HG03196 (cell line): ENCODE measurements around the gene DRGX.

Source experiments
- ATAC-seq: cut with Tn5 transposase; IDR thresholded peaks from one replicate; pipeline ENCODE4 v1.9.1; 2021; ENCODE audit not compliant: unreplicated experiment

The DRGX gene

DNA sequence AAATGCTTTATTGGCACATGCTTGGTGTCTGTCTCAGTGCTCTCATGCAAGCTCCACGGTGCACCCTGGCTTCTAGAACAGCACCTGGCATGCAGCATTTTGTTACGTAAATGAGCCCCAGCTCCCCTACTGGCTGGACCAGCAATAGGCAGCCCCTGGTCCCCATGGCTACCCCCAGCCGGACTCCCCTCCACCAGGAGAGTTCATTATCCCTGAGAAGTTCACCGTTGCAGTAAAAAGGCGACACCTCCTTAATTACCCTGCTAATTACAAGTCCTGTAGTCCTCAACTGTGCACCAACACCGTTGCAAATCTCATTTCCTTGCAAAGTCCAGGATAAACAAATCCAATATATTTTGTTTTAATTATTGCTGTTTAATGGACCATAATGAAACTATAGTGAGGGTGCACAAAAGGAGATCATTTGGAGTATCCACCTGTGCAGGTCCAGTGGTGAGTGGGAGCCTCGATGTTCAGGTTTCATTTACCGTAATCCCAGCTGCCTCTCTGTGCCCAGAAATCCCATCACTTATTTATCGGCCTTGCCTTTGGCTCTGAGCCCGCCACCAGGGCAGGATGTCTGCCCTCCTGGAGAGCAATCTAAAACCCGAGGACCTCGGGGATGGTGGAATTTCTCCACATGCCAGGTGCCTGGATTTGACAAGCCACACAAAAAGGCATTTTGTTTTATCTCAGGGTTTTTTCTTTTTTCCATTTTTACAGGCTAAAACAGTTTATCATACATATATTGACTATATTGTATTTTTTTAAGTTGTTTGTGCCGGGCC, 12.8 kb upstream of the DRGX start:
- ATAC-seq: no peak

DNA sequence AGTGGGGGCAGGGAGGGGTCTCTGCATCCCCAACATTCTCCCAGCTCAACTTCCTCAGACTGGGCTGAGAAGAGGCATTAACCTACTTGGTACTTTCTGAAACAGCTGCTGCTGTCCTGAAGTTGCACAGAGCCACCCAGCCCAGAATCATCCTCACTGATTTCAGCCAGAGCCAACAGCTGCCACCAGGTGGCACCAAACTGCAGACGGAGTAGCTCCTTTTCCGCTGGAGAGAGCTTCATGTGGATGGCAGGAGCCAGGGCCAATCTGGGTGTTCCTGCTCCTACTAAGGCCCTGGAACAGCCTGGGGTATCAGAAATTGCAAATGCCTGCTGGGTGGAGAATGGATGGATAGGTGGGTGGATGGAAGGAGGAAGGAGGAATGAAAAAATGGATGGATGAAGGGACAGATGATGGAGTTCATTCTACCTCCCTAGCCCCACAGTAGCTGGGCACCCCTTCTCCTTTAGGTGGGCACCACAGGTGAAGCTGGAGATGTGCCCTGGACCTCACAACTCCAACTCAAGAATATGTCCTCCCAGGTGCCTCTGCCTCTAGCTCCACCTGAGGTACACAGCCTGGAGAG, 11.8 kb upstream of the DRGX start:
- ATAC-seq: peak; percentile 64

DNA sequence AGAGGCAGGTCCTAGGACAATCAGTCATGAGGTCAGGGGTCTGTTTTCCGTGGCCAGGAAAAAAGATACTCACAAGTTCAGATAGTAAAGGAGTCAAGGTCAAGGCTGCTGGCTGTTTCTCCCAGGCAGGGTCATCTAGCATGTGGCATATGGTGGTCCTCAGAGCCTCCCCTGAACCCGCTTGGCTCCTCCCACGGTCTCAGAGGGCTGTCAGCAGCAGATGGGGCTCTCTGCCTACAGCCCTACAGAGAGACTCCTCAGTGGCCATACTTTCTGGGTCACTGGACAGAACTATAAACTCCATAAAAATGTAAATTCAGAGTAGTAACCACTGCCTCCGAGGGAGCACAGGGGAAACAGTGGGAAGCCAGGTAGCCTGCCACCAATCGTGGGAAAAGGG, 11.3 kb upstream of the DRGX start:
- no peak for ATAC-seq

DNA sequence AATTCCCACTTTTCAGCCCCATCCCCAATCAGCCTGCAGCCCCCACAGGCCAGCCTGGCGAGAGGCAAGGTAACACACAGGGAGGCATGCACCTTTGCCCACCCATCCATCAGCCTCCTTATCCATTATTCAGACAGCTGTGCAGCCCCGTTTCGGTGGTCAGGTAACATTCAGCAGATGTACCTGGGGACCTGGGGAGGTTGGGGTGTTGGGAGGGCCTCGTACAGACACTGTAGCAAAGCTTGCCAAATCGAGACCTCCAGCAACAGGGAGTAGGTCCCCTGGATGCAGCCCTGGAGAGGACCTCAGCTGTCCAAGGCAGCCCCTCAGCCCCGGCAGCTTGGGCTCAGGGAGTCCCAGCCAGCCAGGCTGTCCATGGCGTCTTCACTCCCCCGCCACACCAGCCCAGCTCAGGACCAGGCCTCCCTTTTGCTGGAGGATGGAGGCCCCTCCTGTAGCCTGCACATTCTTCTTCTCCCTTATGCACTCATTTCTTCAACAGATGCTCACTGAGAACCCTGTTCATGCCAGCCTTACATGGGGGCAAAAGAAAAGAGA, 8.5 kb upstream of the DRGX start:
- no peak for ATAC-seq

DNA sequence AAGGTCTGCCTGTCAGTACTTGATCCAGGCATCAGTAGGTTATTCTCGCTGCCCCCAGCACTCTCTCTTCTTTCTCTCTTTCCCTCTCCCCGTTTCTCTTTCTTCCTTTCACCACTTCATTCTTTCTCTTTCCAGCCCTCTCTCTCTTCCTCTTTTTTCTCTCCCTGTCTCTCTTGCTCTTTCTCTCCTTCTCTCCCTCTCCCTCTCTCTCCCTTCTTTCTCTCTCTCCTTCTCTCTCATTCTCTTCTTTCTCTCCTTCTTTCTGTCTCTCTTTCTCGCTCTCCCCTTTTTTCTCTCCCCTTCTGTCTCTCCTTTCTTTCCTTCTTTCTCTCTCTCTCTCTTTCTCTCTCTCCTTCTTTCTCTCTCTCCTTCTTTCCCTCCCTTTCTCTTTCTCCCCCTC, 7.5 kb upstream of the DRGX start:
- ATAC-seq: no peak

DNA sequence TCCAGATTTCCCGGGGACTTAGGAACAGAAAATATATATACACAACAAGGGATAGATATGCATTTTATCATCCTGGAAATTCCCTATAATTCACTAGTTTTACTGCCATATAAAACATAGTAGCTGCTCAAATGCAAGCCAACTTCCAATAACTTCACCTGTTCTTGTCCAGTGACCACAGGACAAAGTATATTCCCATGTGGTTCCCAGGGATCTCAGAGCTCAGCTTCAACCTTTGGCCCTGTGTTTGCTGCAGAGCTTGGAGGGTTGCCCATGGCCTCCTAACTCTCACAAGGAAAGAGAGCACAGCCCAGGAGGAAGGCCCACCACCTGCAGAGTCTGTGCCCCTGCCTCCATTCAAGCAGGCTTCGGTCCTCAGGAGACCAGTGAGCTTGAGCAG, 4.5 kb upstream of the DRGX start:
- no peak for ATAC-seq

DNA sequence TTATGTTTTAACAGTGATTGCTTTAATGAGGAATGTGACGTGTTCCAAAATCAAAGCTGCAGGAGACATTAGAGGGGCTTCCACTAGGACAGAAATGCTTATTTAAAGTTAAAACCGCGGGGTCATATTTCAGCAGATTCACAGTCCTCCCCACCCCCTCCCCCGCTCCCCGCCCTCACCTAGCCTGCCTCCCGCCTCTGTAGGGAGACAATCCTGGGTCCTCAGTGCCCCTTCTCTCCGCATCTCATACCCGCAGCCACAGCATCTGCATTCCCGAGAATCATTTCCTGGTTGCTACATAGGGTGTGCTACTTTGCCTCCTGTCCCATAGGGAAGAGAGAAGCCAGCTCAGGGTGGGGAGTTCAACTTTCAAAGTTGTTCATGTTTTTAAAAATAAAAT, 3.1 kb upstream of the DRGX start:
- ATAC-seq: no peak

DNA sequence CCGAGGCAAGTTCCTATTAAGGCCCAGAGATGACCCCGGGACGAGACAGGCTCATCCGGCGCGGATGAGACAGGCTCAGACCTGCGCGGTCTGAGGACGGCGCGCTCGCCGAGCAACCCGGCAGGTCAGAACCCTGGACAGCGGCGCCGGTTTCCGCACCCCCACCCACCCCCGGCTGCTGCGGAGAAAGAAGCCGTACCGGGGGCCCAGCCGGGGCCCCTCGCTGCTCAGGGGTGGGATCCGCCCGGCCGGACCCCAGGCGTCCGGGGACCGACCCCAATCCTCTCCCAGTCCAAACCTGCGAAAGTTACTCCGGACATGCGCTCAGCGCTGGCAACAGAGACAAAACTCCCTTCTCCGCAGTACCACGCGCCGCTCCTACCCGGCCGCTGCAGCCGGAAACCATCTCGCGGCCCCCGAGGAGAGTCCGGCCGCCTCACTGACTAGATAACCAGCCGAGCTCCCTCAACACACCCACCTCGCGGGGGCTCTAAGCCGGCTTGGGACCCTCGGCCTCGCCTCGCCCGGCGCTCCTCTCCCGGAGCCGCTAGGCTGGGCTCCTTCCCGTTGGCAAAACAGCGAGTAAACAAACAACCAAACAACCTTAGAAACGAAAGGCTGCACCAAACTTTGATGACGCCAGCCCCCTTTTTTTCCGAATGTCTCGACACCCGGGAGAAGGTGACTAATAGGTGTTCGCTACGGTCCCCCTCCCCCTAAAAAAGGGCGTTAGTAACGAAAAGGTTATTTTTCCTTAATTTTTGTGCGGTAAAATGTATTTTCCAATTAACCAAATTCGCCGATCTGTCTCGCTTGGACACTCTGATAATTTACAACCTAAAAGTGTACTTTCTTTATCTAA, 2.3 kb upstream of the DRGX start:
- no peak for ATAC-seq

DNA sequence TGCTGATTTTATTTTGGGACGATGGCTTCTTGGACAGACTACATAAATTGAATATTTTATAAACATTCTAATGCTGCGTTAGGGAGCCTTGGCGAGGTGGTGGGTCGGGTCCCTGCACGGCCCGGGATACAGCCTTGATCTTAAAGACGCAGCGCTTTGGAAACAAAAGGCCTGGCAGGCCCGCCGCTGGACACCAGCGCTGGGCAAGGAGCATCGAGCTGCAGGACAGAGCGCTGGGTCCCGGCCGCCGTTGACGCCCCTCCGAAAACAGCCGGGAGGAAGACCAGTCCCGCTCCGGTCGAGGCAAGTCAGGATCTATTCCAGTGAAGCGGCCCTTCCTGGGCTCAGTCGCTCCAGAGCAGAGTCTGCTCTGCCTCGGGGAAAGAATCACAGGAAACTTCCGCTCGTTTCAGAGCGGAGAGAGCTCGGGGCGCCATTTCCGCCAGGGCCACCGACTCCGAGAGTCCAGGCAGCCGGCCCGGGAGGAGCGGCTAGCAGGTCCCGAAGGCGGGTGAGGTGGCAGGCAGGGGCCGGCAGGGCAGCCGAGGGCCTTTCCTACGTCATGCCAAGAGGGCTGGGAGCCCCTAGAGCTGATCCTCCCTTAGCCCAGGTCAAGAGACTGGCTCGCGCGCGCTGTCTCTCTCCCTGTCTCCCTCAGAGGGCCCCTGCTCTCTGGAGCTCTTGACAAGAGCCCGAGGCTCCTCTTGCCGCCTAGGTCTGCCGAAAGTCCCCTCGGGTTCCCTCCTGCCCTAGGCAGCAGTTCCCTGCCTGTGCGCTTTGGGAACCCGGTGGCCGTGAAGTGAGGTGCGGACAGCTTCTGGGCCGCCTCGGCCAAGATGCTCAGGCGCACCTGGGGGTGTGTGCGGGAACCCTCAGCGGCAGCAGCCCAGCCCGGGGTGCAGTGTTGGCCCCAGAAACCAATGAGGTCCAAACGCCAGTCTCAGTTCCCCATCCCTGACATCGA, 1.4 kb upstream of the DRGX start:
- ATAC-seq: no peak

DNA sequence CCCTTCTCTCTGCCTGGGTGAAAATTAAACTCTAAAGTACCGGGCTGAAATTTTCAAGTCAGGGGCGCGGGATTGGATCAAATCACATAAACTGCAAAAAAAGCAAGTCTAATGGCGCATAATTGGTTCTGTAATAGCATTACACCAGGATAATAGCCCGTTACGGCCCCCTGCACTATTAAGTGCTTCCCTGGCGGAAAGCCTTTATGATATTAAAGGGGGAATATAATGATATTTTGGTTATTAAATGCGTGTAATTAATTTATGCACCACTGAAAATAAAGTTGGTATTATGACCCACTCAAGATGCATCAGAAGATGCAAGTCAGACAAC, 744 bp upstream of the DRGX start:
- ATAC-seq: no peak

DNA sequence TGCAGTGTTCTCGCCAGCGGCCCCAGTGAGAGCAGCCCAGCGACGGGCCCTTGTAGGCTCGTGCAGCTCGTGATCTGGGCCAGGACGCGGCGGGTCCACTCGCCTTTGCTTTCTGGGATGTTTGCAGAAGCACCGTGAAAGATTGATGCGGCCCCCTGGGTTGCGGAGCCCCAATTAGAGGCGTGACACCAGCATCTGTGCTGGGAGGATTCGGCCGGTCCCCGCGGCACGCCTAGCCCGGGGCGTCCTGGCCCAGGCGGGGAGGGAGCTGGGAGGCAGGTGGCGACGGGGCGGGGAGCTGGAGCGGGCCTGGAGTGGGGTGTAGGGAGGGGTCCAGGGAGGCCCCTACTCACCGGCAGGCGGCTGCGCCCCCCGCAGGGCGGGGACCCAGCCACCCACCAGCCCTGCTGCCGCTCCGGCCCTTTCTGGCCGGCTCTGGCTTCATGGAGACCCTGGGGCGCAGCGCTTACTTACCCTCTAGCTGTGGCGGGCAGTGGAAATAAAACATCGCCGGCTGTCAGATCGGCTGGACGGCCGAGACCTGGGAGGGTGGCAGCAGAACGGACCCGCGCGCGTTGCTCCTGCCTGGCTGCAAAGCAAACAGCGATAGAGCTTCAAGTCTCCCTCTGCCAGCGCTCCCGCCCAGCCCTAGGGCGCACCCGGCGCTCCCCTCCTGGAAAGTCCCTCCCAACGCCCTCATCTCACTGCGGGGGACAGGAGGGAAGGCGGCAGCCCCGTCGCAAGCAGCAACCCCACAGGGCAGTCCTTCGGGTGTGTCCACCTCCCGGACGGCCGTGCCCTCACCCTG, 752 bp downstream of the DRGX start:
- ATAC-seq: no peak

DNA sequence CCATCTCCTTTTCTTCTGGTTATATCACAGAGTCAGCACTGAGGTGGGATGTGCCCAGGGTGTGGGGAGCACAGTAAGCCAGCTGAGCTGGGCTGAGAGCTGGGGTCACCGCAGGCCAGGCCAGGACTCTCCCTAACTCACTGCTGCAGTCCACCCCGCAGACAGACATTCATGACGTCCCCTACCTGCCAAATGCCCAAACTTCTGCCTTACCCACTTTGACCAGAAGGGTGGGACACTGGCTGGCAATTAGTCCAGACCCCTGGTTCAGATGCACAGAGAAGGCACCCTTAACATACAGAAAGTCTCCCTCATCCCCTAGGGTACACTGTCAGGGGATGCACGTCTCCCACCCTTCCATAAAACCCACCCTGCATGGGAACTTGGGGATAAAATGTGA, 2.1 kb downstream of the DRGX start:
- ATAC-seq: no peak

DNA sequence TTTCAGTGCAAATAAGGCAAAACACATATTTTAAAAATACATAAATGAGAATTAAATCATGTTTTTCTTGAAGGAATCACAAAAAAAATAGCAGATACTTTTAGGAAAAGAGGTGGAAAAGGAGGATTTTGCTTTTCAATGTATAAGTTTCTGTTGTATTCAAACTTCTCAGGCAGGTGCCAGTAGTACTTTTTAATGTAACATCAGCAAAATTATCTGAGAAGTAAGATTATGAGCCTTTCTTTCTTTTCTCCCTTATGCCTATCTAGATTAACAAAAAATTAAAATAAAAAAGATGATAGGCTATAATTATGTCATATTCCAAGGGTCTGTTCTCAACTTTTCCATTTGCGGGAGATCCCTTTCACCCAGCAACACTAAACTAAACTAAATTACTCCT, 2.6 kb downstream of the DRGX start:
- ATAC-seq: no peak

DNA sequence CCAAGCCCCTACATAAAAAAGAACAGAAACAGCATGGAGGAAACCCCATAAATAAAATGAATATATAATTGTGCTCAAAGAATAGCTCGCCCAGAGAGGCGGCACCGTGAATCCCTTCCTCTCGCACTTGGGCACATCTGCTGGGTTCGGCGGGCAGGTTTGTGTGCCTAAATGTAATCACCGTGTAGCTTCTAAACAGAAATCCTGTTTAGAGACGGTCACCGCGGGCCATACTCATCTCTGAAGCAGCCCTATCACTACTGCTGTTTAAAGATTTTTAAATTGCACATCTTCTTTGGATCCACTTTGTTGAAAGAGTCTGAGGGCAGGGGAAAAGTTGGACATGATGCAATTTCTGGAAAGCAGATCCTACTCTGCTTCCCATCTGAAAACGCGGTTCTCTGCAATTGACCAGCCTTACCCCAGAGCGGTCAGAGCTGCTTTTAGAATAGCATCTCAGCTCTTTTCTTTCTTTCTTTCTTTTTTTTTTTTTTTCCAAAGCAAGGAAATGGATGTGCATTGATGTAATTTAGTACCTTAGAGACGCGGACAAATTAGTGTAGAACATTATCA, 6.4 kb downstream of the DRGX start:
- ATAC-seq: no peak

DNA sequence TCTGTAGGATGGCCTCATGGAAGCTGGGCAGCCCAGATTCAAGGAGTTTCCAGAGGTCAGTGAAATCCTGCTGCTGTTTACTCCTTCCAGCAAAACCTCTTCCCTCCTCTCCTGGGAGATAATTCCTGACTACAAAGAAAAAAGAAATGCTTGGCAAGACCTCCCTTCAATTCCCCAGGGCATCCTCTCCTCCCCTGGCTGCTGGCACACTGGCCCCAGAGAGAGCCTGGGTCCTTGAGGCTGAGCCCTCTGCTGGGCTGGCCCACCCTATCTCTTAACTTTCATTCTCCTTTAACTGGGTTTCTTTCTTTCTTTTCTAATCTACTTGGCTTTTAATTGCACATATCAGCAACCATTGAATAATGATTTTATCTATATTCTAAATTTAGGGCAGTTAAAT, 7.7 kb downstream of the DRGX start:
- no peak for ATAC-seq

DNA sequence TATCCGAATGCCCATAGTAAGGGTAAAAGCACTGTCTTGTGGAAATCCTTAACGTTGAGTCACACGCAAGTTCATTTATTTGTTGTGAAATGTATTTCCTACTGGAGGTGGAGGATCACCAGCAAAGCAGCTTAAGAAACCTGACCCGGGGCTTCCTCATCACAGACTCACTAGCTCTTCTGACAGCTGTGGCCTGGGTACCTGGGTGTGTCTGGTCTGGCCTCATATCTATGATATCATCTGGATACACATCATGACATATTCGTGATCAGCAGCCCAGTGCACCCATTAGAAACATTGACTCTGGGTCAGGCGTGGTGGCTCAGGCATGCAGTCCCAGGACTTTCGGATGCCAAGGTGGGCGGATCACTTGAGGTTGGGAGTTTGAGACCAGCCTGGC, 8.8 kb downstream of the DRGX start:
- ATAC-seq: no peak

DNA sequence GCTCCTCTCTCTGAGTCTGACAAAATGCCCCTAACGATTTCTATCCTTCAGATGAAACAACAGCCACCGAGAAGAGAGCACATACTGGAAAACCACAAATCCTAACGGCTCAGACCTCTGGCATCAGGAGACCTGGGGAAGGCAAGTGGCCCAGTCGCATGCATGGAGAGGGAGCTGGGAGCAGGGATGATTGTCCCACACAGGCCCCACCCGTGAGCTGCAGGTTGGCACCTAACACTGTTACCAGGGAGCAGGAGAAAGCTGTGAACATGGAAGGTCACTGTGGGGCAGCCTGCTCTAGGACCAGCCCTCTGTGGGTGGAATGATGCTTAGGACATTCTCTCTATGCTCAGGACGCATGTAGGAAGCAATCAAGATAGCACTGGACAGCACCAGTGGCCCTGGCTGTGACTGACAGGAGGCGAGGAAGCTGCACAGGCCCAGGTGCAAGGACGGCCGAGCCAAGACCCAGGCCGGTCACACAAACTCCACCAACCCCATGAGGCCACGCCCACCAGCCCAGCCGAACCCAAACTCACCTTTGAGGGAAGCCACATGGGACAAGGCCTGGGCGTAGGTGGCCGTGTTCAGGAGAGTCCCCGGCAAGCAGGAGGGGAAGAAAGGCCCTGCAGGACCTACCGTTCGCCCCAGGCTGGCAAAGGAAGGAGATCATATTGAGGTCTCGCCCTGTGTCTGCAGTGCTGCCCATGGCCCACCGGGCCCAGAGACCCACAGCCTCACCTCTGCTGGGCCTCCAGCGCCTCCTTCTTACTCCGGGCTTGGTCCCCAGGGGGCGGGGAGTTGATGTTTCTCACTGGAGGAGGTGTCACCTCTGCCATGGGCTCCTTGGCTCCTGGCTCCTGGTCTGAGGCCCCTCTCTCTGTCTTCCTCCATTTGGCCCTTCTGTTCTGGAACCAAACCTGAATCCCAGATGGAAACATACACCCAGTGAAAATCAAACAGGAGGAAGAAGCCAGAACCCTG, 9.7 kb downstream of the DRGX start:
- no peak for ATAC-seq

DNA sequence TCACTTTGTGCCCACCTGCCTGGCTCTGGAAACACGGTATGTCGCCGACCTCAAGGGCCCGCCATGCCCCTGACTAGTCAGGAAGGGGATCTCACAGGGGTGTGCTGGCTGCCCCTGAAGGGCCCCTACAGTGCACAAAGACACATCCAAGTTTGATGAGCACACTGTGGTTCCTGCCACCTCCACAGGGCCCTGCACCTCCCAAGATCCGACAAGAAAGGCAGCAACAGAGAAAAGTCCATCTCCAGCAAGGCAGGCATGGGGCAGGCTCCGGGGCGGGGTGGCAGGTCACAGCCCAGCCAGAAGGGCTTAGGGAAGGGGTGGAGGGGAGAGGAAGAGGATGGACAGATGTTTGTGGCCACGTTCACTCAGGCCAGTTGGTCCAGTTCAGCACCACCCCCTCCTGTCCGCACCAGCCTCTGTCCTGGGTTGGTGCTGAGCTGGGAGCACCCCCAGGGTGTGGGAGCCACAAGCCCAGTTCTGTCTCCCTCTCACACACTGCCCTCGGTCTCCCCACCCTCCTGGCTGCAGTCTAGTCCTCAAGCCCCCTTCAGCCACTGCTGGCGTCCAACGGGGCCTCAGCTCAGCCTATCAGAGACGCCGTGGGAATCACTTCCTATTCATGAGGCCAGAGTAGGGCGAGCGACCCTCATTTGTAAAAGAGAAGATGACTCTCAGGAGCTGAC, 11.5 kb downstream of the DRGX start:
- no peak for ATAC-seq
